GM12878 (cell line): Measurements from ENCODE around the gene P3R3URF. TPM values are rescaled to one million over a fixed set of nuclear protein-coding genes. Genes with fewer than 3 reads are reported as not detected.

Source experiments
- ATAC-seq: fragments of 200-7000 bp; cut with Tn5 transposase; 3 replicates; pipeline ENCODE4 v1.9.1; 2020; ENCODE audit warnings: mild to moderate bottlenecking, moderate library complexity
- BruUV-seq: library from RNA; stranded (reverse); fragments of 400-500 nt; replicated peaks from 2 replicates; lab custom pipeline; 2021; lab: Mats Ljungman, UMichigan
- CTCF ChIA-PET: fragments of 300-600 bp; sonication (Branson Sonifier 250); formaldehyde crosslinking; extraction: SDS; loops from one replicate; lab custom pipeline; 2021; ENCODE audit warnings: inconsistent platforms; lab: Yijun Ruan, JAX
- POLR2A ChIA-PET: fragments of 350-600 bp; formaldehyde crosslinking; extraction: SDS; loops from one replicate; lab custom pipeline; 2021; ENCODE audit warnings: inconsistent platforms; lab: Charles Lee
- RAD21 ChIA-PET: fragments of 300-600 bp; sonication (Branson Sonifier 250); formaldehyde crosslinking; loops from one replicate; lab custom pipeline; 2023; ENCODE audit warnings: antibody characterized with exemption; ENCODE audit not compliant: unreplicated experiment; lab: Charles Lee
- SMC1A ChIA-PET: fragments of 300-600 bp; sonication (Branson Sonifier 250); formaldehyde crosslinking; loops from one replicate; lab custom pipeline; 2023; ENCODE audit not compliant: unreplicated experiment, uncharacterized antibody; lab: Charles Lee
- DNase-seq: peaks from one replicate; pipeline ENCODE4 v3.0.0-alpha.2; 2011; ENCODE audit warnings: low read depth, low spot score
- FAIRE-seq: peaks from 3 replicates; lab custom pipeline; 2011; peaks lifted over from hg19 to GRCh38; lab: Jason Lieb, UNC
- H2AFZ ChIP-seq: 2 replicates; pipeline ENCODE4 v1.6.0; 2011; ENCODE audit warnings: low read depth, low read length, control low read depth; ENCODE audit not compliant: control insufficient read depth
- H3K27ac ChIP-seq: 2 replicates; pipeline ENCODE4 v1.5.1; 2011; ENCODE audit warnings: control low read depth; ENCODE audit not compliant: control insufficient read depth, insufficient read depth
- H3K27me3 ChIP-seq, 2 experiments: replicated peaks in 1 of 2; 2 replicates each; pipeline versions ENCODE4 v1.6.0 to v1.6.1; 2011; ENCODE audit warnings: low read length in 1 of 2; ENCODE audit not compliant: control insufficient read depth in 2 of 2, insufficient read depth in 2 of 2
- H3K36me3 ChIP-seq, 2 experiments: 2 replicates each; pipeline ENCODE4 v1.5.1; 2011; ENCODE audit warnings: low read length in 1 of 2; ENCODE audit not compliant: control insufficient read depth in 2 of 2, insufficient read depth in 2 of 2
- H3K4me1 ChIP-seq: 2 replicates; pipeline ENCODE4 v1.6.1; 2011; ENCODE audit warnings: mild to moderate bottlenecking, low read length, moderate library complexity, mixed read lengths; ENCODE audit not compliant: control insufficient read depth, insufficient read depth
- H3K4me2 ChIP-seq: 2 replicates; pipeline ENCODE4 v1.6.0; 2011; ENCODE audit warnings: control low read depth; ENCODE audit not compliant: control insufficient read depth, insufficient read depth
- H3K4me3 ChIP-seq: fragments of 200-600 bp; sonication (generic); 2 replicates; pipeline ENCODE4 v1.5.1; 2016
- H3K79me2 ChIP-seq: 2 replicates; pipeline ENCODE4 v1.6.0; 2011; ENCODE audit warnings: low read length; ENCODE audit not compliant: control insufficient read depth, insufficient read depth
- H3K9ac ChIP-seq: 2 replicates; pipeline ENCODE4 v1.8.0; 2011; ENCODE audit warnings: low read length, control low read depth, mixed read lengths; ENCODE audit not compliant: control insufficient read depth, insufficient read depth
- H3K9me3 ChIP-seq: replicated peaks from 3 replicates; pipeline ENCODE4 v1.5.1; 2011; ENCODE audit warnings: mild to moderate bottlenecking, low read length; ENCODE audit not compliant: control insufficient read depth, insufficient read depth
- H4K20me1 ChIP-seq: 2 replicates; pipeline ENCODE4 v1.6.0; 2011; ENCODE audit not compliant: control insufficient read depth, insufficient read depth
- EP300 ChIP-seq, 2 experiments: fragments of 150-350 bp in 1 of 2; IDR thresholded peaks; 2 replicates each; pipeline ENCODE4 v1.6.1; 2011 to 2012; ENCODE audit warnings: low read depth in 2 of 2, low read length in 2 of 2, borderline replicate concordance in 1 of 2, improper control_type of control experiment in 1 of 2, inconsistent platforms in 1 of 2; ENCODE audit not compliant: control insufficient read depth in 1 of 2
- NFYA ChIP-seq: IDR thresholded peaks from 2 replicates; pipeline ENCODE4 v1.6.1; 2011; ENCODE audit warnings: low read depth, mild to moderate bottlenecking, low read length, improper control_type of control experiment, borderline replicate concordance
- RAD21 ChIP-seq: IDR thresholded peaks from 2 replicates; pipeline ENCODE4 v1.6.1; 2011; ENCODE audit warnings: mild to moderate bottlenecking, low read depth, low read length, moderate library complexity; ENCODE audit not compliant: insufficient read depth
- RAD51 ChIP-seq: fragments of 450-650 bp; IDR thresholded peaks from 2 replicates; pipeline ENCODE4 v1.6.1; 2016; ENCODE audit warnings: moderate library complexity, mild to moderate bottlenecking, inconsistent platforms
- ZNF274 ChIP-seq: IDR thresholded peaks from one replicate; pipeline ENCODE4 v1.8.0; 2011; ENCODE audit not compliant: insufficient read length, insufficient read depth
- ZSCAN29 ChIP-seq: fragments of 450-650 bp; IDR thresholded peaks from 2 replicates; pipeline ENCODE4 v1.6.1; 2017; ENCODE audit warnings: mild to moderate bottlenecking, moderate library complexity
- WGBS: methylation state at CpG from one replicate; pipeline ENCODE4 v1.1.6; 2016; ENCODE audit warnings: low lambda C conversion rate; ENCODE audit not compliant: insufficient replicate concordance, insufficient coverage; ENCODE audit errors: missing lambda C conversion rate; 5-methylcytosine and 5-hydroxymethylcytosine counted together
- in situ Hi-C: fragments of 300-500 bp; cut with MboI; formaldehyde crosslinking; loops from 9 replicates; pipeline ENCODE4 v1.14.3; 2018; ENCODE audit warnings: mixed read lengths
- intact Hi-C: fragments of 100-400 bp; cut with micrococcal nuclease; formaldehyde crosslinking; loops from one replicate; pipeline ENCODE4 v1.14.2; 2022; ENCODE audit not compliant: unreplicated experiment
- polyA plus RNA-seq, 11 experiments: library from polyadenylated mRNA; depleted of rRNA in 4 of 11; unstranded in 6 of 11; stranded (reverse) in 5 of 11; fragments of >200 nt; fragmentation: Nextera tagmentation in 4 of 11; fragmentation: Illumina TruSeq in 1 of 11; extraction: Ambion mirVana in 4 of 11; extraction: Trizol in 1 of 11; gene quantifications; 1 replicate in 1 of 11; 2 replicates in 10 of 11; pipeline versions ENCODE4 v1.2.1 to v1.2.3, GENCODE V29; 2011 to 2016; ENCODE audit warnings: inconsistent platforms in 2 of 11, missing spikeins in 2 of 11, low read depth in 1 of 11
- total RNA-seq, 4 experiments: library from RNA; depleted of rRNA in 3 of 4; stranded (reverse); fragments of >200 nt in 3 of 4; fragmentation: Illumina TruSeq in 1 of 4; extraction: Trizol in 1 of 4; gene quantifications; 2 replicates each; pipeline versions ENCODE4 v1.2.1 to v1.2.3, GENCODE V29; 2013 to 2021
- TF ChIP-seq, protein P1 (sequence below): fragments of 450-650 bp; IDR thresholded peaks from 2 replicates; pipeline ENCODE4 v1.6.1; 2017; ENCODE audit warnings: mild to moderate bottlenecking, moderate library complexity

The P3R3URF gene
- total and polyA plus RNA-seq, 10 of the 15 experiments (the other 5 are each of a cell fraction or from before 2014, with no cell fraction given), result not detected

DNA sequence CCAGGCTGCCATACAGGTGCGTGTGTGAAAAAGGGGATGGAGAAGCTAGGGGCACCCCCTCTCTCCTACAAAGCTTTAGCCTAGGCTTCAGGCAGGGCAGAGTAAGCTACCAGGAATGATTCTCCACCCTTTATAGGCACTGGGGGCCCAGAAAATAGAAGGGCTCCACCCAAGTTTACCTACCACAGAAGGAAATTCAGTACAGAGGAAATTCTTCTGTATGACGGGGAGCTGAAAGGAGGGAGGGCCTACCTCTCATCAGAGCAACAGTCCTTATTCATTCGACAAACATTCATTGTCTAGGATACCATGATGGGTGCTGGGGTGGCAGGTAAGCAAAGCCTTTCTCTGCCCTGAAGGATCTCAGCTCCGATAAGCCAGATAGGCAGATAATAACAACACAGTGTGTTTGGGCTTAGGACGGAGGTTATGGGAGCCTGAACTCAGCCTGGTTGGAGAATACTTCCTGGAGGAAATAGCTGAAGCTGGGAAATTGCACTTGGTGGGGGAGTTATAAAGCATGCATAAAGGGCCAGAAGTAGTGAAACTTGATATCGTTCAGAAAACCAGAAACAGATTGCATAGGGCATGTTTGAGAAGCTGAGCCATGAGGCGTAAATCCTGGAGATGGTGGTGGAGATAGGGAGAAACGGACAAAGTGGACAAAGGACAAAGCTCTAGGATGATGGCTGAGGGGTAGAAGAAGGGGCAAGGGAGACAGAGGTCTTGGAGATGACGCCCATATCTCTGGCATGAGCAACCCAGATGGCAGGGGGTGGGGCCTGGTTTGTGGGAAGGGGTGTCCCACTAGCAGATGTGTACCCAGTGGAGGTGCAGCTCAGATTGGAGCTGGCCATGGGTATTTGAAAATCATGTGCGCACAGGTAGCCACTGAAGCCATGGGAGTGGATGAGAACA lies 5.3 kb upstream of the P3R3URF start:
- no TSS peak for BruUV-seq
- ATAC-seq (no peak), DNase-seq (no peak), FAIRE-seq (no peak)
- Histone ChIP-seq H2AFZ (no peak overlapping the region), H3K36me3 (no peaks in the 10 kb centered on the region), H3K4me3 (no peak overlapping the region), H3K27me3 (no peaks in the 10 kb centered on the region), H3K9ac (no peak overlapping the region), H3K79me2 (no peaks in the 10 kb centered on the region), H3K4me1 (peaks cover 27% of the 10 kb centered on the region), H3K4me2 (no peak overlapping the region), H3K9me3 (no peaks in the 10 kb centered on the region), H4K20me1 (no peaks in the 10 kb centered on the region), H3K27ac (no peak overlapping the region)
- ChIA-PET RAD21 (interaction anchor here (0.9 to 4.8 kb wide), 15 partner anchors 17 to 147 kb away, joined by 3 to 63 read pairs (median 3); partner anchors contain the start of genes POMGNT1 and RAD54L), SMC1A (interaction anchor here (0.9 to 6.1 kb wide), 11 partner anchors 17 to 154 kb away, joined by 3 to 52 read pairs (median 4); partner anchors contain the start of gene POMGNT1), POLR2A (interaction anchor here (0.5 to 1.3 kb wide), 5 partner anchors 48 to 143 kb away, joined by 3 read pairs; partner anchors contain the start of gene PIK3R3), CTCF (interaction anchor here (0.6 to 17.5 kb wide), 21 partner anchors 9 to 144 kb away, joined by 3 to 293 read pairs (median 4); partner anchors contain the start of genes PIK3R3 and POMGNT1)
- intact Hi-C loops (loop anchor here (10.0 kb wide), 1 partner anchor 497 kb away; the partner anchor contains the start of genes GPBP1L1 and TMEM69), in situ Hi-C loops (no loop called here)
- no peak for TF ChIP-seq ZNF274
- no peak for TF ChIP-seq NFYA
- WGBS, result 51% methylated on average over 10 of the region's 10 CpGs

DNA sequence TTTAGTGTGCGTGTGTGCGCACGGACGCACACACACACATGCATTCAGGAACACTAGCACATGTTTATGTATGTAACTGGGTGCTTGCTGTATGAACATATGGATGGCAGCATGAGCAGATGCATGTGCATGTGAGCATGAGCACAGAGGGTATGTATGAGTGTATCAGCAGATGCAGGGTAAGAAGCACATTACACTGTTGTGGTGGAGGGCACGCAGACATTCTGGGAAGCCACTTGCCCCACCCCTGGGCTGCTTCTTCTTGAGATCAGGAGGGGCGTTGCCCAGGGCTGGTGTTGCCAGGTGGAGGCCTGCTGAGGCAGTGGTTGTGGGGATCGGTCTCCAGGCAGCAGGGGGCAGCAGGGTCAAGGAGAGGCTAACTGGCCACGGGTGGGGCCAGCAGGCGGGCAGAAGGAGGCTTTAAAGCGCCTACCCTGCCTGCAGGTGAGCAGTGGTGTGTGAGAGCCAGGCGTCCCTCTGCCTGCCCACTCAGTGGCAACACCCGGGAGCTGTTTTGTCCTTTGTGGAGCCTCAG lies 3.9 kb upstream of the P3R3URF start:
- no TSS peak for BruUV-seq
- TF ChIP-seq, protein P1, sequence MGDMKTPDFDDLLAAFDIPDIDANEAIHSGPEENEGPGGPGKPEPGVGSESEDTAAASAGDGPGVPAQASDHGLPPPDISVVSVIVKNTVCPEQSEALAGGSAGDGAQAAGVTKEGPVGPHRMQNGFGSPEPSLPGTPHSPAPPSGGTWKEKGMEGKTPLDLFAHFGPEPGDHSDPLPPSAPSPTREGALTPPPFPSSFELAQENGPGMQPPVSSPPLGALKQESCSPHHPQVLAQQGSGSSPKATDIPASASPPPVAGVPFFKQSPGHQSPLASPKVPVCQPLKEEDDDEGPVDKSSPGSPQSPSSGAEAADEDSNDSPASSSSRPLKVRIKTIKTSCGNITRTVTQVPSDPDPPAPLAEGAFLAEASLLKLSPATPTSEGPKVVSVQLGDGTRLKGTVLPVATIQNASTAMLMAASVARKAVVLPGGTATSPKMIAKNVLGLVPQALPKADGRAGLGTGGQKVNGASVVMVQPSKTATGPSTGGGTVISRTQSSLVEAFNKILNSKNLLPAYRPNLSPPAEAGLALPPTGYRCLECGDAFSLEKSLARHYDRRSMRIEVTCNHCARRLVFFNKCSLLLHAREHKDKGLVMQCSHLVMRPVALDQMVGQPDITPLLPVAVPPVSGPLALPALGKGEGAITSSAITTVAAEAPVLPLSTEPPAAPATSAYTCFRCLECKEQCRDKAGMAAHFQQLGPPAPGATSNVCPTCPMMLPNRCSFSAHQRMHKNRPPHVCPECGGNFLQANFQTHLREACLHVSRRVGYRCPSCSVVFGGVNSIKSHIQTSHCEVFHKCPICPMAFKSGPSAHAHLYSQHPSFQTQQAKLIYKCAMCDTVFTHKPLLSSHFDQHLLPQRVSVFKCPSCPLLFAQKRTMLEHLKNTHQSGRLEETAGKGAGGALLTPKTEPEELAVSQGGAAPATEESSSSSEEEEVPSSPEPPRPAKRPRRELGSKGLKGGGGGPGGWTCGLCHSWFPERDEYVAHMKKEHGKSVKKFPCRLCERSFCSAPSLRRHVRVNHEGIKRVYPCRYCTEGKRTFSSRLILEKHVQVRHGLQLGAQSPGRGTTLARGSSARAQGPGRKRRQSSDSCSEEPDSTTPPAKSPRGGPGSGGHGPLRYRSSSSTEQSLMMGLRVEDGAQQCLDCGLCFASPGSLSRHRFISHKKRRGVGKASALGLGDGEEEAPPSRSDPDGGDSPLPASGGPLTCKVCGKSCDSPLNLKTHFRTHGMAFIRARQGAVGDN, result no peak
- TF ChIP-seq EP300 (IDR thresholded peaks at IDR 0.05; ENCODE audit: borderline replicate concordance in 1 of 2, control insufficient read depth in 1 of 2, low read depth in 2 of 2, low read length in 2 of 2) (no peak), RAD21 (0 out of 2 replicates have a peak, but pooled peaks have one; percentile 13), ZSCAN29 (no peak), RAD51 (no peak)

More for the DNA sequence above, 3.9 kb upstream of the P3R3URF start:
- Histone ChIP-seq H3K79me2 (no peaks in the 10 kb centered on the region), H3K4me2 (no peak overlapping the region), H3K4me1 (peaks cover 26% of the 10 kb centered on the region), H3K9ac (no peak overlapping the region), H3K36me3 (no peaks in the 10 kb centered on the region), H3K9me3 (no peaks in the 10 kb centered on the region), H2AFZ (no peak overlapping the region), H4K20me1 (no peaks in the 10 kb centered on the region), H3K4me3 (no peak overlapping the region), H3K27ac (no peak overlapping the region), H3K27me3 (no peaks in the 10 kb centered on the region)
- 52% methylated on average over 12 of the region's 12 CpGs for WGBS
- peak; percentile 51 for ATAC-seq
- CTCF ChIA-PET, result interaction anchor here (0.6 to 17.5 kb wide), 8 partner anchors 11 to 568 kb away, joined by 3 to 293 read pairs (median 6); partner anchors contain the start of gene PIK3R3
- no peak for DNase-seq
- intact Hi-C loops (loop anchor here (1.0 to 10.0 kb wide), 2 partner anchors 43 to 495 kb away; partner anchors contain the start of genes GPBP1L1 and TMEM69), in situ Hi-C loops (no loop called here)
- no peak for FAIRE-seq
- POLR2A ChIA-PET, result no interaction called here
- RAD21 ChIA-PET, result interaction anchor here (1.0 to 4.8 kb wide), 8 partner anchors 19 to 145 kb away, joined by 3 to 63 read pairs (median 6); partner anchors contain the start of genes POMGNT1 and RAD54L
- SMC1A ChIA-PET, result interaction anchor here (1.2 to 6.1 kb wide), 8 partner anchors 41 to 152 kb away, joined by 3 to 52 read pairs (median 7); no protein-coding TSS in a partner anchor
